Kasumi-1 (cell line): ENCODE data around the gene TUBE1.
A peak's percentile ranks its signal among the peaks of the same experiment; 100 is the strongest.
"Not testable (repeated sequence)": the region's sequence is repeated elsewhere in the genome, so short reads cannot be mapped to it uniquely, and the experiment has no call there.

ENCODE experiments used
- DNase-seq, 2 experiments: peaks; one replicate each; lab custom pipeline; 2025; lab: John Stamatoyannopoulos, UW

Gene TUBE1

GRCh38 chr6:112087136-112087911 is at the start of gene TUBE1, which contains the start of gene FAM229B:
TUBE1 (minus strand) TSS chr6:112087482; CDS start chr6:112087434, 48 bp downstream.
FAM229B (plus strand) TSS chr6:112087591; CDS start chr6:112099284, 11,693 bp downstream.
- peak; percentile 97 for DNase-seq

GRCh38 chr6:112130878-112131277 is 43.6 kb upstream of the TUBE1 start:
- no peak for DNase-seq

- no peak for DNase-seq
These were observed 40.9 kb upstream of the TUBE1 start for GRCh38 chr6:112128208-112128607.

GRCh38 chr6:112123982-112124381 is 36.7 kb upstream of the TUBE1 start:
- no peak for DNase-seq

- no peak for DNase-seq
These were observed 35.5 kb upstream of the TUBE1 start for GRCh38 chr6:112122756-112123155.

GRCh38 chr6:112118034-112118433 is 30.8 kb upstream of the TUBE1 start:
- no peak for DNase-seq

- peak; percentile 55 to 66 for DNase-seq
These were observed 30.3 kb upstream of the TUBE1 start for GRCh38 chr6:112117554-112117953.

GRCh38 chr6:112116221-112116620 is 28.9 kb upstream of the TUBE1 start:
- DNase-seq: peak in 1 of 2 experiments; percentile 18

GRCh38 chr6:112114577-112115223 is 27.4 kb upstream of the TUBE1 start:
- DNase-seq: no peak

- DNase-seq: no peak
These were observed 26.6 kb upstream of the TUBE1 start for GRCh38 chr6:112113918-112114317.

- no peak for DNase-seq
These were observed 26.1 kb upstream of the TUBE1 start for GRCh38 chr6:112113431-112113830.

GRCh38 chr6:112109262-112109661 is 22.0 kb upstream of the TUBE1 start:
- DNase-seq: no peak

GRCh38 chr6:112106562-112106961 is 19.3 kb upstream of the TUBE1 start:
- no peak for DNase-seq

GRCh38 chr6:112106026-112106425 is 18.7 kb upstream of the TUBE1 start:
- not testable (repeated sequence) for DNase-seq

GRCh38 chr6:112100561-112100960 is 13.3 kb upstream of the TUBE1 start:
- DNase-seq: no peak

- no peak for DNase-seq
These were observed 9.6 kb upstream of the TUBE1 start for GRCh38 chr6:112096901-112097300.

- DNase-seq: peak; percentile 11 to 24
These were observed 634 bp upstream of the TUBE1 start for GRCh38 chr6:112087916-112088315.

GRCh38 chr6:112086744-112087135 is 542 bp downstream of the TUBE1 start:
- peak; percentile 79 for DNase-seq

- no peak for DNase-seq
These were observed 1.8 kb downstream of the TUBE1 start for GRCh38 chr6:112085286-112086065.

GRCh38 chr6:112081569-112081968 is 5.7 kb downstream of the TUBE1 start:
- no peak for DNase-seq

GRCh38 chr6:112066606-112067005 is 20.7 kb downstream of the TUBE1 start:
- DNase-seq: no peak

- DNase-seq: no peak
These were observed 21.8 kb downstream of the TUBE1 start for GRCh38 chr6:112065426-112065986.
